Measurements from ENCODE around the gene KCTD15. TPM values are rescaled to one million over a fixed set of nuclear protein-coding genes. Genes with fewer than 3 reads are reported as not detected.

The KCTD15 gene
- total RNA-seq, 2 donors from 2014 or later = 36.6 to 61.8 TPM

GRCh38 chr19:33778089-33778791 lies 18.4 kb upstream of the KCTD15 start:
- H3K9ac ChIP-seq (ENCODE audit: extremely low read depth, low read length, poor library complexity, severe bottlenecking) = no peak overlapping the region
- H3K27me3 Mint-ChIP-seq (ENCODE audit: insufficient read depth) = peaks cover 20% of the 10 kb centered on the region
- H3K4me1 ChIP-seq (ENCODE audit: control insufficient read depth, insufficient read depth, low read length) = no peaks in the 10 kb centered on the region
- no peak overlapping the region for H3K27ac ChIP-seq (ENCODE audit: low read depth, low read length)
- DNase-seq = peak; percentile 93
- H3K4me1 Mint-ChIP-seq = peaks cover 12% of the 10 kb centered on the region
- peak; percentile 100 for TF ChIP-seq CTCF (conservative IDR thresholded peaks at IDR 0.05)
- 18 to 29% methylated on average over 31 to 49 of the region's 49 CpGs for whole genome bisulfite sequencing, 2 experiments (ENCODE audit: insufficient coverage in 1 of 2, insufficient read length in 1 of 2)
- no peaks in the 10 kb centered on the region for H3K9me3 Mint-ChIP-seq
- no peaks in the 10 kb centered on the region for H3K9me3 ChIP-seq (ENCODE audit: control insufficient read depth, low read length)
- H3K36me3 ChIP-seq (ENCODE audit: control insufficient read depth, insufficient read depth, low read length) = no peaks in the 10 kb centered on the region
- H3K4me3 ChIP-seq (ENCODE audit: low read length) = no peak overlapping the region
- no peak overlapping the region for H3K27ac Mint-ChIP-seq
- H3K4me3 Mint-ChIP-seq = peak overlapping the region; percentile 5
- no peaks in the 10 kb centered on the region for H3K27me3 ChIP-seq (ENCODE audit: control insufficient read depth, insufficient read depth, low read length, poor library complexity, severe bottlenecking)
- no peaks in the 10 kb centered on the region for H3K36me3 Mint-ChIP-seq (ENCODE audit: low read depth)

- no peaks in the 10 kb centered on the region for H3K36me3 Mint-ChIP-seq (ENCODE audit: low read depth)
- no peaks in the 10 kb centered on the region for H3K9me3 Mint-ChIP-seq
- H3K4me1 Mint-ChIP-seq = peaks cover 12% of the 10 kb centered on the region
- peaks cover 20% of the 10 kb centered on the region for H3K27me3 Mint-ChIP-seq (ENCODE audit: insufficient read depth)
- TF ChIP-seq CTCF (conservative IDR thresholded peaks at IDR 0.05) = no peak
- Histone ChIP-seq H3K9me3 (ENCODE audit: control insufficient read depth, low read length) (no peaks in the 10 kb centered on the region), H3K27me3 (ENCODE audit: control insufficient read depth, insufficient read depth, low read length, poor library complexity, severe bottlenecking) (no peaks in the 10 kb centered on the region), H3K9ac (ENCODE audit: extremely low read depth, low read length, poor library complexity, severe bottlenecking) (no peak overlapping the region), H3K4me1 (ENCODE audit: control insufficient read depth, insufficient read depth, low read length) (no peaks in the 10 kb centered on the region), H3K4me3 (ENCODE audit: low read length) (no peak overlapping the region), H3K36me3 (ENCODE audit: control insufficient read depth, insufficient read depth, low read length) (no peaks in the 10 kb centered on the region), H3K27ac (ENCODE audit: low read depth, low read length) (no peak overlapping the region)
- no peak for DNase-seq
- H3K27ac Mint-ChIP-seq = no peak overlapping the region
- 94 to 97% methylated on average over 6 to 7 of the region's 7 CpGs for WGBS, 2 experiments (ENCODE audit: insufficient coverage in 1 of 2, insufficient read length in 1 of 2)
- no peak overlapping the region for H3K4me3 Mint-ChIP-seq
These were observed 16.8 kb upstream of the KCTD15 start for GRCh38 chr19:33779849-33780248.

GRCh38 chr19:33780251-33780650 lies 16.4 kb upstream of the KCTD15 start:
- TF ChIP-seq CTCF (conservative IDR thresholded peaks at IDR 0.05) = no peak
- no peaks in the 10 kb centered on the region for H3K4me1 ChIP-seq (ENCODE audit: control insufficient read depth, insufficient read depth, low read length)
- no peaks in the 10 kb centered on the region for H3K9me3 ChIP-seq (ENCODE audit: control insufficient read depth, low read length)
- no peaks in the 10 kb centered on the region for H3K27me3 ChIP-seq (ENCODE audit: control insufficient read depth, insufficient read depth, low read length, poor library complexity, severe bottlenecking)
- H3K27ac ChIP-seq (ENCODE audit: low read depth, low read length) = no peak overlapping the region
- no peak overlapping the region for H3K4me3 ChIP-seq (ENCODE audit: low read length)
- no peaks in the 10 kb centered on the region for H3K36me3 ChIP-seq (ENCODE audit: control insufficient read depth, insufficient read depth, low read length)
- Mint-ChIP-seq H3K27ac (no peak overlapping the region), H3K36me3 (ENCODE audit: low read depth) (no peaks in the 10 kb centered on the region), H3K4me3 (no peak overlapping the region), H3K9me3 (no peaks in the 10 kb centered on the region), H3K4me1 (peaks cover 12% of the 10 kb centered on the region), H3K27me3 (ENCODE audit: insufficient read depth) (peaks cover 20% of the 10 kb centered on the region)
- DNase-seq = no peak
- WGBS, 2 experiments (ENCODE audit: insufficient coverage in 1 of 2, insufficient read length in 1 of 2) = 91 to 92% methylated on average over 4 to 6 of the region's 6 CpGs
- H3K9ac ChIP-seq (ENCODE audit: extremely low read depth, low read length, poor library complexity, severe bottlenecking) = no peak overlapping the region
